A673 (cell line): ENCODE data around the gene ZNF74. TPM values are rescaled to one million over a fixed set of nuclear protein-coding genes. Genes with fewer than 3 reads are reported as not detected.

Experiments
- BruUV-seq: library from RNA; stranded (reverse); fragments of 400-500 nt; replicated peaks from 2 replicates; lab custom pipeline; 2021; lab: Mats Ljungman, UMichigan
- CTCF ChIA-PET: fragments of 300-600 bp; sonication (Branson Sonifier 250); formaldehyde crosslinking; loops from one replicate; lab custom pipeline; 2022; ENCODE audit warnings: antibody characterized with exemption; lab: Charles Lee
- POLR2A ChIA-PET: fragments of 300-600 bp; sonication (Branson Sonifier 250); formaldehyde crosslinking; loops from one replicate; lab custom pipeline; 2022; ENCODE audit warnings: antibody characterized with exemption; ENCODE audit not compliant: low non-redundant PET; lab: Charles Lee
- DNase-seq: peaks from one replicate; pipeline ENCODE4 v3.0.0-alpha.2; 2015; ENCODE audit warnings: low spot score
- H3K27ac ChIP-seq: fragments of 200-600 bp; sonication (generic); 2 replicates; pipeline ENCODE4 v1.5.1; 2016; ENCODE audit warnings: mixed run types, low read depth, mild to moderate bottlenecking, mixed read lengths, antibody characterized with exemption, low read length; ENCODE audit not compliant: poor library complexity, severe bottlenecking
- H3K27me3 ChIP-seq: fragments of 200-600 bp; sonication (generic); replicated peaks from 2 replicates; pipeline ENCODE4 v1.6.1; 2017; ENCODE audit warnings: mixed run types, low read depth, mild to moderate bottlenecking, mixed read lengths, antibody characterized with exemption, low read length; ENCODE audit not compliant: insufficient read depth, poor library complexity
- H3K36me3 ChIP-seq: fragments of 200-600 bp; sonication (generic); 2 replicates; pipeline ENCODE4 v1.6.1; 2016; ENCODE audit warnings: mixed run types, mild to moderate bottlenecking, mixed read lengths, antibody characterized with exemption, low read length; ENCODE audit not compliant: insufficient read depth, poor library complexity, severe bottlenecking
- H3K4me1 ChIP-seq: fragments of 200-600 bp; sonication (generic); 2 replicates; pipeline ENCODE4 v1.6.1; 2017; ENCODE audit warnings: mixed run types, mild to moderate bottlenecking, mixed read lengths, antibody characterized with exemption, low read length; ENCODE audit not compliant: insufficient read depth, poor library complexity, severe bottlenecking
- H3K4me3 ChIP-seq: fragments of 200-600 bp; sonication (generic); 2 replicates; pipeline ENCODE4 v1.5.1; 2016; ENCODE audit warnings: low read depth, mixed run types, mild to moderate bottlenecking, mixed read lengths, low read length; ENCODE audit not compliant: poor library complexity, severe bottlenecking
- H3K9me3 ChIP-seq: fragments of 200-600 bp; sonication (generic); 2 replicates; pipeline ENCODE4 v1.6.1; 2016; ENCODE audit warnings: mixed run types, low read depth, mild to moderate bottlenecking, mixed read lengths, antibody characterized with exemption, low read length; ENCODE audit not compliant: poor library complexity, severe bottlenecking
- EZH2 ChIP-seq: fragments of 200-600 bp; sonication (generic); IDR thresholded peaks from 2 replicates; pipeline ENCODE4 v1.6.1; 2017; ENCODE audit warnings: borderline replicate concordance, low read depth, mild to moderate bottlenecking, mixed read lengths, antibody characterized with exemption, low read length; ENCODE audit not compliant: poor library complexity, severe bottlenecking
- intact Hi-C: fragments of 100-400 bp; cut with micrococcal nuclease; formaldehyde crosslinking; loops from one replicate; pipeline ENCODE4 v1.10.0; 2022; ENCODE audit not compliant: unreplicated experiment
- total RNA-seq: library from RNA; stranded (reverse); gene quantifications from 2 replicates; pipeline ENCODE4 v1.2.3, GENCODE V29; 2021
- TF ChIP-seq, protein P1 (sequence below): fragments of 300-800, 200-600 bp; sonication (generic); conservative IDR thresholded peaks from 2 replicates; pipeline ENCODE4 v1.5.1; 2017; ENCODE audit warnings: low read depth, mild to moderate bottlenecking, antibody characterized with exemption, low read length, moderate library complexity, mixed read lengths

ZNF74 gene
- total RNA-seq, 1 experiment from 2014 or later = 37.2 TPM

DNA sequence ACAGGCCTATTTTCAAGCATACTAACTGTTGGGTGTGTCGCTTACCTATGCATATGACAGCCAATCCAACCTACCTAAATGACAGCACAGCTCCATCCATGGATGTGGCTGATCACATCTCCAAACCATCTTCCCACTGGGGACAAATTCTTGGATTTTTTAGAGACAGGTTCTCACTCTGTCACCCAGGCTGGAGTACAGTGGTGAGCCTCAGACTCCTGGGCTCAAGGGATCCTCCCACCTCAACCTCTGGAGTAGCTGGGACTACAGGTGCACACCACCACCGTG is 25.7 kb downstream of the ZNF74 start:
- ChIA-PET POLR2A (no interaction called here), CTCF (no interaction called here)
- Histone ChIP-seq H3K4me3 (no peak overlapping the region), H3K27me3 (no peaks in the 10 kb centered on the region), H3K4me1 (no peaks in the 10 kb centered on the region), H3K36me3 (no peaks in the 10 kb centered on the region), H3K27ac (no peak overlapping the region), H3K9me3 (no peaks in the 10 kb centered on the region)
- TF ChIP-seq, protein P1, sequence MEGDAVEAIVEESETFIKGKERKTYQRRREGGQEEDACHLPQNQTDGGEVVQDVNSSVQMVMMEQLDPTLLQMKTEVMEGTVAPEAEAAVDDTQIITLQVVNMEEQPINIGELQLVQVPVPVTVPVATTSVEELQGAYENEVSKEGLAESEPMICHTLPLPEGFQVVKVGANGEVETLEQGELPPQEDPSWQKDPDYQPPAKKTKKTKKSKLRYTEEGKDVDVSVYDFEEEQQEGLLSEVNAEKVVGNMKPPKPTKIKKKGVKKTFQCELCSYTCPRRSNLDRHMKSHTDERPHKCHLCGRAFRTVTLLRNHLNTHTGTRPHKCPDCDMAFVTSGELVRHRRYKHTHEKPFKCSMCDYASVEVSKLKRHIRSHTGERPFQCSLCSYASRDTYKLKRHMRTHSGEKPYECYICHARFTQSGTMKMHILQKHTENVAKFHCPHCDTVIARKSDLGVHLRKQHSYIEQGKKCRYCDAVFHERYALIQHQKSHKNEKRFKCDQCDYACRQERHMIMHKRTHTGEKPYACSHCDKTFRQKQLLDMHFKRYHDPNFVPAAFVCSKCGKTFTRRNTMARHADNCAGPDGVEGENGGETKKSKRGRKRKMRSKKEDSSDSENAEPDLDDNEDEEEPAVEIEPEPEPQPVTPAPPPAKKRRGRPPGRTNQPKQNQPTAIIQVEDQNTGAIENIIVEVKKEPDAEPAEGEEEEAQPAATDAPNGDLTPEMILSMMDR = no peak
- no peak for TF ChIP-seq EZH2
- intact Hi-C loops = loop anchor here (2.0 to 10.0 kb wide), 3 partner anchors 37 to 278 kb away; no protein-coding TSS in a partner anchor
- no TSS peak for BruUV-seq
- DNase-seq = no peak

DNA sequence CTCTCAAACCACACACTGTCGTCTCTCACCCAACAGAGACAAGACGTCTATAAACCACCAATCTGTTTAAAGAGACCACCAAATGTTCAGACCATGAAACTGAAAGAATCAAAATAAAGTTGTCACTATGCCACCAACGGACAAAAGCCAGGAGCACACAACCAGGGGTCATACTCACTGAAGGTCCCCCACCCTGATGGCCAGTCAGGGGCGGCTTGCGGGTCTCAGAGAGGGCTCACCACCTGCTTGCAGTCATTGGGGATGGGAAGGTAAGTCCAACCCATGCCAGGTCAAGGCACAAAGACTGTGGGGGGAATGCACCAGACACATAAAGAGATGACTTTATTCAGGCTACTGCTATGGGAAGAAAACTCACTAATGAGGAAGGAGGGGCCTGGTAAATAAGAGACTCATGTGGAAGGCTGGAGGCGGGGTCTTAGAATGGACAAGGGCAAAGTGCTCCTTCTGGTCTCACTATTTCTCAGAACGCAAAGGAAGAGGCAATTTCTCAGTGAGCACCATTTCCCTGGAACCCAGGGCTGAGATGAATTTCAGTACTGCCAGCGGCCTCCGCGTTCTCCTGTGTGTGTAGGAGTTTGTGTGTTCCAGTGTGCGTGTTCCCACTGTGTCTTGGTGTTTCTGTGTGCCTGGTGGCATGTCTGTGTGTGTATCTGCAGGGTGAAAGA is 26.3 kb downstream of the ZNF74 start:
- Histone ChIP-seq H3K27me3 (no peaks in the 10 kb centered on the region), H3K4me1 (no peaks in the 10 kb centered on the region), H3K36me3 (no peaks in the 10 kb centered on the region), H3K9me3 (no peaks in the 10 kb centered on the region), H3K27ac (no peak overlapping the region), H3K4me3 (no peak overlapping the region)
- ChIA-PET POLR2A (no interaction called here), CTCF (no interaction called here)
- no peak for DNase-seq
- TF ChIP-seq EZH2 = no peak
- TF ChIP-seq, protein P1 = no peak
- no TSS peak for BruUV-seq
- intact Hi-C loops = no loop called here

- H3K9me3 ChIP-seq = no peaks in the 10 kb centered on the region
- H3K4me3 ChIP-seq = no peak overlapping the region
- POLR2A ChIA-PET = no interaction called here
- H3K27ac ChIP-seq = no peak overlapping the region
- no peak for DNase-seq
- no TSS peak for BruUV-seq
- no peaks in the 10 kb centered on the region for H3K27me3 ChIP-seq
- H3K36me3 ChIP-seq = no peaks in the 10 kb centered on the region
- intact Hi-C loops = no loop called here
- no peak for TF ChIP-seq EZH2
- TF ChIP-seq, protein P1 = no peak
- CTCF ChIA-PET = no interaction called here
- H3K4me1 ChIP-seq = no peaks in the 10 kb centered on the region
These were observed 27.5 kb downstream of the ZNF74 start for GRCh38 chr22:20421507-20421874.
